DND-41 (cell line): ENCODE data around the gene CEACAM1.
A peak's percentile ranks its signal among the peaks of the same experiment; 100 is the strongest.

Experiments used
- ATAC-seq: fragments of 200-7000 bp; cut with Tn5 transposase; 3 replicates; pipeline ENCODE4 v1.9.1; 2021; ENCODE audit warnings: low read depth; ENCODE audit not compliant: insufficient read depth
- DNase-seq: peaks from one replicate; pipeline ENCODE4 v3.0.0-alpha.2; 2020
- H2AFZ ChIP-seq: 2 replicates; pipeline ENCODE4 v1.6.0; 2012; ENCODE audit warnings: low read depth, low read length
- H3K27ac ChIP-seq: 2 replicates; pipeline ENCODE4 v1.5.1; 2012; ENCODE audit warnings: low read length, inconsistent platforms
- H3K27me3 ChIP-seq: fragments of 200-600 bp; sonication (generic); 2 replicates; pipeline ENCODE4 v1.6.0; 2012; ENCODE audit warnings: low read length, mild to moderate bottlenecking, inconsistent platforms; ENCODE audit not compliant: insufficient read depth, poor library complexity
- H3K36me3 ChIP-seq: 2 replicates; pipeline ENCODE4 v1.5.1; 2012; ENCODE audit warnings: low read length, inconsistent platforms; ENCODE audit not compliant: insufficient read depth
- H3K4me1 ChIP-seq: 2 replicates; pipeline ENCODE4 v1.5.1; 2012; ENCODE audit warnings: mild to moderate bottlenecking, low read length; ENCODE audit not compliant: insufficient read depth
- H3K4me2 ChIP-seq: 2 replicates; pipeline ENCODE4 v1.6.0; 2012; ENCODE audit warnings: mild to moderate bottlenecking, moderate library complexity, low read length, inconsistent platforms; ENCODE audit not compliant: insufficient read depth
- H3K4me3 ChIP-seq, 2 experiments: fragments of 200-600 bp in 1 of 2; shearing (Covaris generic) in 1 of 2; 2 replicates each; pipeline ENCODE4 v1.5.1; 2012 to 2016; ENCODE audit warnings: inconsistent platforms in 2 of 2, low read length in 2 of 2, mild to moderate bottlenecking in 2 of 2, low read depth in 1 of 2, moderate library complexity in 1 of 2
- H3K79me2 ChIP-seq: 2 replicates; pipeline ENCODE4 v1.6.0; 2012; ENCODE audit warnings: low read length, inconsistent platforms; ENCODE audit not compliant: insufficient read depth
- H3K9ac ChIP-seq: 2 replicates; pipeline ENCODE4 v1.6.0; 2012; ENCODE audit warnings: low read depth, mild to moderate bottlenecking, inconsistent platforms, low read length, moderate library complexity
- H3K9me3 ChIP-seq: 2 replicates; pipeline ENCODE4 v1.5.1; 2012; ENCODE audit warnings: low read length, moderate library complexity, mild to moderate bottlenecking, inconsistent platforms; ENCODE audit not compliant: insufficient read depth, severe bottlenecking
- H4K20me1 ChIP-seq: 2 replicates; pipeline ENCODE4 v1.6.0; 2012; ENCODE audit warnings: low read length; ENCODE audit not compliant: insufficient read depth
- CTCF ChIP-seq: IDR thresholded peaks from 2 replicates; pipeline ENCODE4 v1.5.1; 2012; ENCODE audit warnings: borderline replicate concordance, low read length, moderate library complexity, mild to moderate bottlenecking; ENCODE audit not compliant: poor library complexity, severe bottlenecking; ENCODE audit errors: extremely low read depth
- EZH2 ChIP-seq: IDR thresholded peaks from 3 replicates; pipeline ENCODE4 v1.6.1; 2012; ENCODE audit warnings: borderline replicate concordance, low read depth, mild to moderate bottlenecking, moderate library complexity, low read length, inconsistent platforms; ENCODE audit not compliant: severe bottlenecking

CEACAM1 gene

DNA sequence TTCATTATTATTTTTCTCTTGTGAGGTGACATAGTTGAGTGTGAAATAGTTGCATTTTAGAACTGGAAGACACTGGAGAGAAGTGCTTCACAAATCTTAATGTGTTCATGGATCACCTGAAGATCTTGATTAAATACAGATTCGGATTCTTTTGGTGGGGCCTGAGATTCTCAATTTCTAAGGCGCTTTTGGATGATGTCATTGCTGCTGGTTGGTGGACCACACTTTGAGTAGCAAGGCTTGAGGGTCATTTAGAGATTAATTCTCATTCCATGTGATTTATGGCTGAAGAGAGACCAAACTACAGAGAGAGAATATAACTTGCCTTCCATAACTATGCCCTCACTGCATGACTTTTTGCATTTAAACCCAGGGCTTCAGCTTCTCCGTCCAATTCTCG lies 39.3 kb upstream of the CEACAM1 start:
- Histone ChIP-seq H3K79me2 (no peaks in the 10 kb centered on the region), H3K4me1 (no peaks in the 10 kb centered on the region), H3K4me2 (no peak overlapping the region), H3K27me3 (no peaks in the 10 kb centered on the region), H3K9ac (no peak overlapping the region), H3K9me3 (no peaks in the 10 kb centered on the region), H3K36me3 (no peaks in the 10 kb centered on the region), H3K27ac (no peak overlapping the region), H2AFZ (no peak overlapping the region), H3K4me3 (no peak overlapping the region), H4K20me1 (peaks cover 2% of the 10 kb centered on the region; the same call in 1 of the 2 replicates)
- TF ChIP-seq CTCF (no peak), EZH2 (no peak)
- ATAC-seq (no peak), DNase-seq (no peak)

DNA sequence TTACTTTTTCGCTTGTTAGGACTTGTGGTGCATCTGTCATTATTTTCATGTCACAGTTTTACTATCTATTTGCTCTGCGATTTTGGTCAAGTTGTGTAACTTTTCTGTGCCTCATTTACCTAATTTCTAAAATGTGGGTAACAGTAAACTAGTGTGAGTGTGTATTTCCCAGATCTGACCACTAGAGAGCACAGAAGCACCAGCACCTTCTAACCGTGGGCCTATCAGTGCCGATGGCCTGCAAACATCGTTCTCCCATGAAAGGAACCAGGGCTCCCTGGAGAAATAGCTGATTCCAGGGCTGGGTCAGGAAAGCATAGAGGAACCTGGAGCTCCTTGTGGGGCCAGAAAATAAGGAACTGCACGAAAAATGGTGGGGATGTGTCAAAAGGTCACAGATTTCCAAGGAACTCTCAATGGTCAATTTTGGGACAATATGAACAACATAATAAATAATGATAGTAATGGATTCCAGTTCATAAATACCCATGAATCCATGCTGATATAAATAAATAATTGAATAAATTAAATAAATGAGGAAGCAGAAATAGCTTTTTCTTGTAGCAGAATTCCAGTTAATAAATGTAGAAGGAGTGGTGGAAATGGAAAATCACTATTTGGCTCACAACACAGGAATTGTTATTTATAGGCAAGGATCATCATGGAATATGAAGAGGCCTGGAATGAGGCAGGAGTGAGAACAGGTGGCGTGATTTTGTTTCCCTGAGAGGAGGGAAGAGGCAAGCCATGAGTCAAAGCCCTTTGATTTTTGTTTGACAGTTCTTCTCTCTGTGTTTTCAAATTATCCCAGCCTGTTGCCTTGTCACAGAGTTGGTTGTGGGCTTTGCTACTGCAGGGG lies 35.3 kb upstream of the CEACAM1 start:
- H4K20me1 ChIP-seq: peaks cover 2% of the 10 kb centered on the region; the same call in 1 of the 2 replicates
- no peaks in the 10 kb centered on the region for H3K4me1 ChIP-seq
- DNase-seq (peak; percentile 24), ATAC-seq (peak; percentile 74)
- H3K27me3 ChIP-seq: no peaks in the 10 kb centered on the region
- no peak overlapping the region for H3K27ac ChIP-seq
- H3K9me3 ChIP-seq: no peaks in the 10 kb centered on the region
- TF ChIP-seq CTCF: peak; percentile 67
- no peak for TF ChIP-seq EZH2
- H3K9ac ChIP-seq: no peak overlapping the region
- no peak overlapping the region for H3K4me3 ChIP-seq
- H3K79me2 ChIP-seq: no peaks in the 10 kb centered on the region
- H3K36me3 ChIP-seq: no peaks in the 10 kb centered on the region
- H3K4me2 ChIP-seq: no peak overlapping the region
- no peak overlapping the region for H2AFZ ChIP-seq

DNA sequence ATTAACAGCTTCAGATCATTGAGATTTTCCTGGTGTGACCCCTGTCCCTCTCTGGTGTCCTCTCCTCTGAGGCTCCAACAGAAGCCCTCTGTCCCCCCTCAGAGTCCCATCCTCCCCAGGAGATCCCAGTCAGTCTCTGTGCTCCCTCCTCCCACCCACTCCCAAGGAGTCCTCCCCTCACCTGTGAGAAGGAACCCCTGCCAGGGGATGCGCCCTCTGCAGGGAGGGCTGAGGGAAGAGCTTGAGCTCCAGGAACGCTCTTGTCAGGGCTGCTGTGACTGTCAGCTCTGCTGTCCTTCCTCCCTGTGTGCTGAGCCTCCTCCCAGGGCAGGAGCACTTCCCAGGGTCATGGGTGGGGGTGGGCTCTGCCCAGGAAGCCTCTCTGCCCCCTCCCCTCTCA lies 33.2 kb upstream of the CEACAM1 start:
- H3K4me1 ChIP-seq: no peaks in the 10 kb centered on the region
- ATAC-seq: no peak
- no peak overlapping the region for H2AFZ ChIP-seq
- no peak overlapping the region for H3K4me3 ChIP-seq
- DNase-seq: no peak
- no peaks in the 10 kb centered on the region for H3K36me3 ChIP-seq
- no peaks in the 10 kb centered on the region for H3K9me3 ChIP-seq
- H4K20me1 ChIP-seq: peaks cover 2% of the 10 kb centered on the region; the same call in 1 of the 2 replicates
- no peak overlapping the region for H3K27ac ChIP-seq
- no peak overlapping the region for H3K9ac ChIP-seq
- H3K27me3 ChIP-seq: no peaks in the 10 kb centered on the region
- H3K79me2 ChIP-seq: no peaks in the 10 kb centered on the region
- TF ChIP-seq EZH2 (no peak), CTCF (no peak)
- no peak overlapping the region for H3K4me2 ChIP-seq
